Epidermal melanocyte (primary cell): Measurements from ENCODE around the gene SLC34A2.
"Not testable (repeated sequence)": the region's sequence is repeated elsewhere in the genome, so short reads cannot be mapped to it uniquely, and the experiment has no call there.

Experiments used
- DNase-seq: peaks from one replicate; pipeline ENCODE4 v3.0.0; 2011; ENCODE audit warnings: low spot score; ENCODE audit not compliant: insufficient read length

SLC34A2 gene

GRCh38 chr4:25658777-25659176, 3.1 kb downstream of the SLC34A2 start:
- DNase-seq = no peak

- not testable (repeated sequence) for DNase-seq
Observed at GRCh38 chr4:25661441-25661840, 5.8 kb downstream of the SLC34A2 start.

GRCh38 chr4:25662306-25662705, 6.7 kb downstream of the SLC34A2 start:
- no peak for DNase-seq

GRCh38 chr4:25663781-25664180, 8.1 kb downstream of the SLC34A2 start:
- DNase-seq = no peak

GRCh38 chr4:25666031-25666630, 10.5 kb downstream of the SLC34A2 start:
- no peak for DNase-seq

GRCh38 chr4:25667931-25668557, 12.4 kb downstream of the SLC34A2 start:
- no peak for DNase-seq

GRCh38 chr4:25670991-25671390, 15.3 kb downstream of the SLC34A2 start:
- no peak for DNase-seq

- no peak for DNase-seq
Observed at GRCh38 chr4:25672756-25673155, 17.1 kb downstream of the SLC34A2 start.

- DNase-seq = no peak
Observed at GRCh38 chr4:25674386-25674785, 18.7 kb downstream of the SLC34A2 start.

- no peak for DNase-seq
Observed at GRCh38 chr4:25676221-25676620, 20.6 kb downstream of the SLC34A2 start.

GRCh38 chr4:25677157-25677556, 21.5 kb downstream of the SLC34A2 start:
- no peak for DNase-seq

GRCh38 chr4:25677943-25678342, 22.3 kb downstream of the SLC34A2 start:
- no peak for DNase-seq

GRCh38 chr4:25687773-25688172, 32.1 kb downstream of the SLC34A2 start:
- DNase-seq = no peak

- DNase-seq = no peak
Observed at GRCh38 chr4:25694466-25694865, 38.8 kb downstream of the SLC34A2 start.

- DNase-seq = no peak
Observed at GRCh38 chr4:25696409-25696808, 40.8 kb downstream of the SLC34A2 start.

GRCh38 chr4:25697516-25697915, 41.9 kb downstream of the SLC34A2 start:
- DNase-seq = no peak

- no peak for DNase-seq
Observed at GRCh38 chr4:25700661-25701060, 45.0 kb downstream of the SLC34A2 start.

GRCh38 chr4:25702848-25703247, 47.2 kb downstream of the SLC34A2 start:
- no peak for DNase-seq

GRCh38 chr4:25703731-25704388, 48.2 kb downstream of the SLC34A2 start:
- no peak for DNase-seq

GRCh38 chr4:25704516-25704915, 48.9 kb downstream of the SLC34A2 start:
- DNase-seq = no peak

- DNase-seq = no peak
Observed at GRCh38 chr4:25710637-25711036, 55.0 kb downstream of the SLC34A2 start.

GRCh38 chr4:25712611-25713010, 57.0 kb downstream of the SLC34A2 start:
- DNase-seq = no peak

GRCh38 chr4:25713812-25714211, 58.2 kb downstream of the SLC34A2 start:
- DNase-seq = no peak
